Fibroblast of skin of back (primary cell): ENCODE data around the gene GRHL1.

Experiments used
- DNase-seq: peaks from one replicate; pipeline ENCODE4 v3.0.0-alpha.2; 2013

The GRHL1 gene

DNA sequence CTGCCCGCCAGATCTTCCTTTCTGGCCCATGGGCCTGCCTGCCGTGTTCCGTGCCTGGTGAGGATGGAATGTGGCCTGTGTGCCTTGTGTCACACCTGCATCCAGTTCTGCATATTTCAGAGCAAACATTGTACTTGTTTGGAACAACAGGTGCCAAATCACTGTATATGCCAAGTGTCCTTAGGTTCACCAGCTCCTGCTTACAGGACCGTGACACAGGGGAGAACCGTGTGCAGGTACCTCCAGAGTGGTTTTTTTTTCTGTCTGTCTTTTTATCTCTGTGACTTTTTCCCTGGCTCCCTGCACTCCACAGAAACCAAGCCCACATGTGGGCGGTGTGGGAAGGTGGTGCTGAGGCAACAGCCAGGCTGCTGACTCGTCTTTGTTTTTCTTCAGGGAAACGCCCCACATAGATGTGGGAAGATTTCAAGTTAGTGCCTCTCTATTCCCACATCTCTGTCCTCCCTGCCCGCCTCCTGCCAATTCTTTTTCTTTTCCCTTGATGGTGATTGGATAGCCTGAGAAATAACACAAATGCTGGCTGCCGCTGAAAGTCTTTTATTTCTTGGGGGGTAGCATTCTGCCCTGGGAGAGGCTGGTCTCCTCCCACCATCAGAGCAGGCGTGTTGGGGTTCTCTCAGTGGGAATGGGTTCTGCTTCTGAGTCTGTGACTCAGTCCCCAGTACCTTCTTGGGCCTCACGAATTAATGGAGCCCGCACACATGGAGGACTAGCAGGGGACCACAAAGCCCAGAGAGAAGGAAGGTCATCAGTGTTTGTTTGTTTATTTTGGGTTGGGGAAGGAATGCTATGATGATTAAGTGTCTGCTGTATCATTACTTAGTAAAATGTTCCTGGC is 21.4 kb downstream of the GRHL1 start:
- DNase-seq, result peak; percentile 69

GRCh38 chr2:9973690-9974089 is 22.2 kb downstream of the GRHL1 start:
- no peak for DNase-seq

- no peak for DNase-seq
These were observed 22.9 kb downstream of the GRHL1 start for GRCh38 chr2:9974343-9974742.

GRCh38 chr2:9975328-9975727 is 23.8 kb downstream of the GRHL1 start:
- no peak for DNase-seq

DNA sequence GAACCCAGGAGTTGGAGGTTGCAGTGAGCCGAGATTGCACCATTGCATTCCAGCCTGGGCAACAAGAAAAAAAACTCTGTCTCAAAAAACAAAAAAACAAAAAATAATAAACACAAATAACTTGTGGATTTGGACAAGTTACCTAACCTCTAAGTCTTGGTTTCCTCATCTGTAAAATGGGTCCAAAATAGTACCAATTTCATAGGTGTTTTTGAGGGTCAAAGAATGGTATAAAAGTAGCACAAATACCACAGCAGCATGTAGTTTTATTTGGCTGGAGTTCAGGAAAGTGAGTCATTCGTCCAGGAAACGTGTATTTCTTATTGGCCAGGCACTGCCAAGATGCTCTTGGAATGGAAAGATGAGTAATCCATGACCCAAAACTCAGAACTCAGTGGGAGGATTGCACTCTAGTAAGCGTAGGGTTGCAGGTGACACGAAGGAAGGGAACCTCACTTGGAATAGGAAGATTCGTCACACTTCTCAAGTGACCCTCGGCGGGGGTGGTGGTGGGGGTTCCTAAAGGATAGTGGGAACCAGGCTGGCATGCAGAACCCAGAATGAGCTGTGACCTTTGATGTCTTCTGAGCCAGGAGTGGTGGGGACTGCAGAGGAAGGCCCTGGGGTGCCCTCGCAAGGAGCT is 24.4 kb downstream of the GRHL1 start:
- DNase-seq, result peak; percentile 97

DNA sequence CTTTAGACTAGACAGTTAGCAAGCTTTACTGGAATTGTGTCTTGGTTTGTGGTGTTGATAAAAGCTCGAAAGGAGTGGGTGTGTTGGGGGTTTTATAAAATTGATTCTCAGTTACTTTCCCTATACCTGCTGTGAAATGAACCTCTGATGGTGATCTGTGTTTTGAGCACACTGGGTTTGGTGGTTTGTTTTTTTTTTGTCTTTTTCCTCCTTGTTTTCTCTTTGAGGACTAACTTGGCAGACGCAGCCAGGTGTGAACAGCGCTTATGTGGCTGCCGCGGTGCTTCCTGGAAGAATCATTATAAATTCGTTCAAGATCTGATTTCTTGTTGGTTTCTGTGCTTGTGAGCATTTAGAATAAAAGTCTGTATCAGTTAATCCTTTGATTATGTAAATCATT is 28.5 kb downstream of the GRHL1 start:
- DNase-seq, result no peak

DNA sequence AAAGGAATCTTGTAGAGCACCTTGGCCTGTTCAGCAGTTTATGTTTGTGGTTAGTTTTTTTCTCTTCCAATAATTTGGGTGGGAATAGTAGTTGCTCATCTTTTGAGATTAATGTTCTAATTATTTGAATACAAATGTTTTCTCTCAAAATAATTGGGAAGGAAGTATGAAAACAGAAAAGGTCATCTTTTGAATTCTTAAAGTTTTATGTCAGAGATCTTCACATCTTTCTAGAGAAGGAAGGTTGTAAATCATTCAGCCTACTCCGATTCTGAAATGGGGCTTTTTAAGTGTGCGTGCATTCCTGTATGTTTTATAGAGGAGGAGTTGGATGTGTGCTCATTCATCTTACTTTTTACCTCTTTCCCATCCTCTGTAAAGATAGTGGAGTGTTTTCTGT is 29.0 kb downstream of the GRHL1 start:
- peak; percentile 66 for DNase-seq

- peak; percentile 57 for DNase-seq
These were observed 30.2 kb downstream of the GRHL1 start for GRCh38 chr2:9981655-9982054.

GRCh38 chr2:9982248-9982647 is 30.8 kb downstream of the GRHL1 start:
- peak; percentile 92 for DNase-seq

DNA sequence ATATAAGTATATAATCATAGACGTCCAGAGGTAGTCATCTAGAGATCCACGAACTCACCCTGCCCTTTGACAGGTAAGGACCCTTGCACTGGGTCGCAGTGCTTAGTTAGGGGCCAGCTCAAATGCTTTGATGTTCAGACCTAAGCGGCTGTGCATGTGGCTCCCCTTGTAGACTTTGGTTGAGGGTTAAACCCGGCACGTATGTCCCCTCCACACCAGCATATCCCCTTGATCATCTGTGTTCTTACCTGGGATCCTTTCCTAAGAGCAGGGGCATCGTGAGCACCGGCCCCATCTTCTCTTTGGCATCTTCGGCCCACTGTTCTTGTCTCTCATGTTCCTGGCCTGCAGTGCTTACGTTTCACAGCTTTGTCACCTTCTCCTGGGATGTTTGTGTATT is 31.4 kb downstream of the GRHL1 start:
- no peak for DNase-seq

DNA sequence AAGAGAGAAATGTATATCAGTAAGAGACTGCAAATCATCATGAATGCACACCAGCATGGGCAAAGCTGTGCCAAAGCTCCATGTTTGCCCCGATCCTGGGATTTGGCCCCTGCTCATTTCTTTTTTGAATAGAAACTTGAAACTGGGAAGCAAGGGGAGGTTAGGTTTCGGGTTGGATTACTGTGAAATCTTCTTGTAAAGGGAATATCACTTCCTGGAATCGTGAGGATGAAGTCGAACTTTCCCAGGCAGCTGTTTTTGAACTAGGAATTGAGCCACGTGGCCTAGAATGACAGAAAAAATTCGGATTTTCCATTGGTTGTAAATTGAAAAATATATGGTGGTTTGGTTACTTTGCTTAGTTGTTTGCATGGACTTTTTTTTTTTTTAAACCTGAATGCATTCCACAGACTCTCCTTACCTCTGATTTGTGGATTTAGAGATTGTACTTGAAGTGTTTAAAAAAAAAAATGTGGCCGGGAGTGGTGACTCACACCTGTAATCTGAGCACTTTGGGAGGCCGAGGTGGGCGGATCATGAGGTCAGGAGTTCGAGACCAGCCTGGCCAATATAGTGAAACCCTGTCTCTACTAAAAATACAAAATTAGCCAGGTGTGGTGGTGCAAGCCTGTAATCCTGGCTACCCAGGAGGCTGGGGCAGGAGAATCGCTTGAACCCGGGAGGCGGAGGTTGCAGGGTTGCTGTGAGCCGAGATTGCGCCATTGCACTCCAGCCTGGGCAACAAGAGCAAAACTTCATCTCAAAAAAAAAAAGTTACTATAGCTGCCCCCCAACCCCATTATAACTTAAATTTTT is 32.1 kb downstream of the GRHL1 start:
- DNase-seq, result no peak

DNA sequence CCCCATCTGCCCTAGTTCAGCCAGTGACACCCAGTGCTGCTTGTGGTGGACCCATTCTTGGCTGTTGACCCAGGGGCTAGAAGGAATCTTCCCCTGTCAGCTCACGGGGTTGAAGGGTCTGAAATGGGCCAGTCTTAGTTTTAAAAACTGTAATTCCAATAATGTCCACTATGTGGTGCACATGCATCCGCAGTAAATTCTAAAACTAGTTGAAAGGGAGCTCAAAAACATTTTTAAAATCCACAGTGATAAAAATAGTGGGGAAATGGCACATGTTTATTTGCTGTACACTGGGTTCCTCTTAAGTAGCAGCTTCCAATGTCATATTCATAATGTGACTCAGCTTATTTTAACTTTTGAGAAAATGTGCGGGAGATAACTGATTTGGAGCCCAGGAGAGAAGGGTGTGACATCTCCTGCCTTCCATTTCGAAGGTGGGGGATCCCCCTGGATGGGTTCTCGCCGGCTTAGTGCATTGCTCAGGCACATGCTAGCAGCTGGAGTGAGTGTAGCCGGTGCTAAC is 32.8 kb downstream of the GRHL1 start:
- peak; percentile 66 for DNase-seq

- peak; percentile 89 for DNase-seq
These were observed 33.5 kb downstream of the GRHL1 start for GRCh38 chr2:9984871-9985480.

DNA sequence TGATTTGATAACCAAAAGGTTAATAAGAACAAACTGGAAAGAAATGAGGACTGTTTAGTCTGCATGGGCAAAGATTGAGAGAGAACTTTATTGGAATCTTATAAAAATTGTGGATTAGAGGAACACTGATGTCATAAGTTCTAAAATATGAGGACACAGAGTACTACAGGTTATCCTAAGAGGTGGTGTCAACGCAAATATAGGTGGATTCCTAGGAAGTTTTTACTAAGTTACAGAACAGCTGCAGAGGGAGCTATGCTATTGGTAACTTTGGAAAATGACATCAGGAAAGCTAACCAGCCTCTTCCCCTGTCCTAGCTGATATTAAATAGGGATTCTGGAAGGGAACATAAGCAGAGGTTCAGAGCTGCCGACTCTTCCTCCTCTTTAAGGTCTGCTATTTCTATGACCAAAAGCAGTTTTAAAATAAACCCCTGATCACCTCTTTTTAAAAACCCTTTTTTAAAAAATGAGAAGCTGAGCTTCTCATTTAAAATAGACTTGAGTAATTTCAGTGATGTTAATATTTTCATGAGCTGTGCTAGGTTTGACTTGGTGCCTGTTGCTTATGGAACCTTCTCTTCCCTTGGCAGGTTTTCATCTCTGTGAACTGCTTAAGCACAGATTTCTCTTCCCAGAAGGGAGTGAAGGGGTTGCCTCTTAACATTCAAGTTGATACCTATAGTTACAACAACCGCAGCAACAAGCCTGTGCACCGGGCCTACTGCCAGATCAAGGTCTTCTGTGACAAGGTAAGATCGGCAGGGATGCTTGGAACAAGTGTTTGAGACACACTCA is 34.2 kb downstream of the GRHL1 start:
- DNase-seq, result no peak

DNA sequence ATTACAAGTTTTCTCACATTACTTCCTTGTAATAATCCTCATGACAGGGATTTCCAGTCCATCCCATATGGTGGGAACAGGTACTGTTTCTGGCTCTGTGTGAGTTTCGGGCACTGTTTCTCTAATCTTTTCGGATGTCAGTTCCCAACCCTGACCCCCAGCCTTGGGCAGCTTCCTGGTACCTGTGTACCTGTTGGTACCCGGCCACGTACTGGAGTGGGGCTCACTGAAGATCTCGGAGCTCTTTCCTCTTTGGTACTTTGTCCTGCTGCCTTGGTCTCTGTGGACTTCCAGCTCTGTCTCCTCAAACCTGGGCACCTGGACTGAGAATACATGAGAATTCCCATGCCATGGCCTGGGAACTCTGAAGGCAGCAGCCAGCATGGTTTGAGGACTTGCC is 36.8 kb downstream of the GRHL1 start:
- DNase-seq, result no peak

- DNase-seq, result peak; percentile 75
These were observed 39.2 kb downstream of the GRHL1 start for GRCh38 chr2:9990736-9991135.

- DNase-seq, result no peak
These were observed 39.7 kb downstream of the GRHL1 start for GRCh38 chr2:9991221-9991620.

DNA sequence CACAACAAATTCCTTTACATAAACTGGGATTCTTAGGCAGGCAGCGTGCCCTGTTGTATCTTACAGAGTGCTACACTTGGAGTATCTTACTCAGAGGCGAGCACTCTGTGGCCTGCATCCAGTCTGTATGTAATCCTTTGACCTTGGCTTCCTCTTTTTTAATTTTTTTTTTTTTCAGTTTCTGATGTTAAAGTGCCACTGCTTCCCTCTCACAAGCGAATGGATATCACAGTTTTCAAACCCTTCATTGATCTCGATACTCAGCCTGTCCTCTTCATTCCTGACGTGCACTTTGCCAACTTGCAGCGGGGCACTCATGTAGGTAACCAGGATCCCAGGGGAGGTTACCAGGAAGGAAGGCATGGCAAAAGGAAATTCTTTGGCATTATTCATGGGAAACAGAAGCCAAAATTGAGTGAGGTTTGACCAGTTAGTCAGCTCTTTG is 40.4 kb downstream of the GRHL1 start:
- no peak for DNase-seq

GRCh38 chr2:9992427-9993187 is 41.1 kb downstream of the GRHL1 start:
- no peak for DNase-seq

GRCh38 chr2:9993488-9994165 is 42.1 kb downstream of the GRHL1 start:
- no peak for DNase-seq
